HG03442 (cell line): Measurements from ENCODE around the gene SPATA20.

ENCODE experiments used
- ATAC-seq: cut with Tn5 transposase; IDR thresholded peaks from one replicate; pipeline ENCODE4 v1.9.1; 2021; ENCODE audit warnings: mild to moderate bottlenecking, moderate library complexity; ENCODE audit not compliant: unreplicated experiment

Gene SPATA20

GRCh38 chr17:50547035-50547735 is at the start of gene SPATA20:
TSS of gene SPATA20 (plus strand) at chr17:50547174. CDS start at chr17:50547209, 35 bp downstream.
- ATAC-seq, result peak; percentile 77

GRCh38 chr17:50498021-50498874 is 48.7 kb upstream of the SPATA20 start:
- ATAC-seq, result no peak

- ATAC-seq, result no peak
These were observed 47.7 kb upstream of the SPATA20 start for GRCh38 chr17:50499270-50499669.

GRCh38 chr17:50499721-50500120 is 47.3 kb upstream of the SPATA20 start:
- no peak for ATAC-seq

GRCh38 chr17:50501054-50501453 is 45.9 kb upstream of the SPATA20 start:
- no peak for ATAC-seq

- ATAC-seq, result no peak
These were observed 44.5 kb upstream of the SPATA20 start for GRCh38 chr17:50502301-50502990.

GRCh38 chr17:50505591-50506130 is 41.3 kb upstream of the SPATA20 start:
- ATAC-seq, result no peak

- no peak for ATAC-seq
These were observed 40.7 kb upstream of the SPATA20 start for GRCh38 chr17:50506298-50506697.

- peak; percentile 47 for ATAC-seq
These were observed 39.0 kb upstream of the SPATA20 start, which contains the start of gene MYCBPAP for GRCh38 chr17:50507871-50508572. TSS of gene MYCBPAP (plus strand) at chr17:50508439. CDS start at chr17:50508675, 236 bp downstream.

GRCh38 chr17:50508573-50509460 is 38.2 kb upstream of the SPATA20 start:
- ATAC-seq, result no peak

GRCh38 chr17:50511058-50511457 is 35.9 kb upstream of the SPATA20 start:
- peak; percentile 78 for ATAC-seq

- ATAC-seq, result no peak
These were observed 33.5 kb upstream of the SPATA20 start for GRCh38 chr17:50513495-50513894.

GRCh38 chr17:50514388-50514787 is 32.6 kb upstream of the SPATA20 start:
- no peak for ATAC-seq

GRCh38 chr17:50514936-50515702 is 31.9 kb upstream of the SPATA20 start:
- ATAC-seq, result no peak

- ATAC-seq, result no peak
These were observed 30.0 kb upstream of the SPATA20 start for GRCh38 chr17:50517011-50517410.

- no peak for ATAC-seq
These were observed 29.2 kb upstream of the SPATA20 start for GRCh38 chr17:50517504-50518383.

- no peak for ATAC-seq
These were observed 28.5 kb upstream of the SPATA20 start for GRCh38 chr17:50518384-50519023.
